Esophagus squamous epithelium (tissue), 5 donors: ENCODE measurements around the gene DCAF10. TPM values are rescaled to one million over a fixed set of nuclear protein-coding genes. Genes with fewer than 3 reads are reported as not detected.
"Not testable (repeated sequence)": the region's sequence is repeated elsewhere in the genome, so short reads cannot be mapped to it uniquely, and the experiment has no call there.

Experiments used
- DNase-seq: peaks from one replicate; lab custom pipeline; 2025; lab: John Stamatoyannopoulos, UW
- H3K27ac ChIP-seq, 4 donors: fragments of 200-600 bp; sonication (generic); one replicate each; pipeline ENCODE4 v1.5.1; 2016 to 2019; ENCODE audit warnings: mild to moderate bottlenecking in 1 of 4
- H3K27me3 ChIP-seq, 4 donors: fragments of 200-600 bp; sonication (generic); 1 replicate in 3 of 4; 2 replicates in 1 of 4; pipeline versions ENCODE4 v1.5.1 to v1.6.0; 2017 to 2021; ENCODE audit warnings: antibody characterized with exemption in 1 of 4
- H3K36me3 ChIP-seq, 3 donors: fragments of 200-600 bp; sonication (generic); one replicate each; pipeline ENCODE4 v1.5.1; 2016 to 2019
- H3K4me1 ChIP-seq, 3 donors: fragments of 200-600 bp; sonication (generic); one replicate each; pipeline ENCODE4 v1.5.1; 2017 to 2019
- H3K4me3 ChIP-seq, 4 donors: fragments of 200-600 bp; sonication (generic); 1 replicate in 3 of 4; 2 replicates in 1 of 4; pipeline ENCODE4 v1.5.1; 2016 to 2019; ENCODE audit warnings: mild to moderate bottlenecking in 2 of 4, moderate library complexity in 1 of 4
- H3K9me3 ChIP-seq, 3 donors: fragments of 200-600 bp; sonication (generic); one replicate each; pipeline ENCODE4 v1.5.1; 2016 to 2019
- CTCF ChIP-seq, 6 experiments: fragments of 450-650 bp in 4 of 6; fragments of 200-600 bp in 2 of 6; sonication (generic) in 2 of 6; IDR thresholded peaks; one replicate each; pipeline ENCODE4 v1.5.1; 2016 to 2019; ENCODE audit warnings: antibody characterized with exemption in 6 of 6, mild to moderate bottlenecking in 4 of 6, moderate library complexity in 4 of 6
- POLR2A ChIP-seq, 4 donors: fragments of 450-650 bp; IDR thresholded peaks; one replicate each; pipeline ENCODE4 v1.6.1; 2017; ENCODE audit warnings: antibody characterized with exemption in 4 of 4, mild to moderate bottlenecking in 4 of 4, moderate library complexity in 3 of 4
- WGBS, 2 donors: methylation state at CpG; one replicate each; pipeline ENCODE4 v1.1.5; 2018; 5-methylcytosine and 5-hydroxymethylcytosine counted together
- intact Hi-C: fragments of 100-400 bp; cut with DNase I; formaldehyde crosslinking; loops from one replicate; pipeline ENCODE4 v1.15.0; 2022
- total RNA-seq, 4 donors: library from RNA; depleted of rRNA; stranded (reverse); fragments of >200 nt; gene quantifications; one replicate each; pipeline ENCODE4 v1.1.0, GENCODE V29; 2016
- donor health status: DM: yes; HTN: yes; CAD: no.

The DCAF10 gene
- total RNA-seq, 4 donors from 2014 or later = 12.0 to 22.9 (median 17.6) TPM

DNA sequence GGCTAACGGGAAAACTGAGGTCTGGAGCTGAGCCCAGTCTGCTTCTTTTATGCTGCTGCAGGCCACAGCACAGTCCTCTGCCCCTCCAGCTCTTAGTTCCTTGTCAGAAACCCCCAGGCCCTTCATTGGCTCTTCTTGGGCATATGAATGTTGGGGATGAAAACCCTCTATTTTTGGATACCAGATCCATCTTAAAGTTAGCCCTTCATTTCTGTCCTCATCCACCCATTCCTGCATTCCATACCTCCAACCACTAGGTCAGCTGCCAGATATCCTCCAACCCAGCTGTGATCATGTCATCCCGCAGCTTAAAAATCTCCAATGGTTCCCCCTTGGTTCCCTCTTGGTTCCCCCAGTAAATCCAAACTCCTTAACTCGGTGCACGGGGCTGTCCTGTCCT is 105.2 kb downstream of the DCAF10 start:
- intact Hi-C loops = loop anchor here (10.0 kb wide), 1 partner anchor 311 kb away; the partner anchor contains the start of gene TOMM5
- Histone ChIP-seq H3K9me3 (no peaks in the 10 kb centered on the region), H3K4me1 (peaks cover 7 to 33% (median 15%) of the 10 kb centered on the region in 3 donors), H3K27me3 (no peaks in the 10 kb centered on the region), H3K27ac (no peak overlapping the region), H3K36me3 (no peaks in the 10 kb centered on the region), H3K4me3 (no peak overlapping the region)
- TF ChIP-seq POLR2A (IDR thresholded peaks at IDR 0.05) (no peak), CTCF (IDR thresholded peaks at IDR 0.05) (no peak)
- no peak for DNase-seq
- 80 to 84% methylated on average over 4 of the region's 4 CpGs for WGBS, 2 donors

DNA sequence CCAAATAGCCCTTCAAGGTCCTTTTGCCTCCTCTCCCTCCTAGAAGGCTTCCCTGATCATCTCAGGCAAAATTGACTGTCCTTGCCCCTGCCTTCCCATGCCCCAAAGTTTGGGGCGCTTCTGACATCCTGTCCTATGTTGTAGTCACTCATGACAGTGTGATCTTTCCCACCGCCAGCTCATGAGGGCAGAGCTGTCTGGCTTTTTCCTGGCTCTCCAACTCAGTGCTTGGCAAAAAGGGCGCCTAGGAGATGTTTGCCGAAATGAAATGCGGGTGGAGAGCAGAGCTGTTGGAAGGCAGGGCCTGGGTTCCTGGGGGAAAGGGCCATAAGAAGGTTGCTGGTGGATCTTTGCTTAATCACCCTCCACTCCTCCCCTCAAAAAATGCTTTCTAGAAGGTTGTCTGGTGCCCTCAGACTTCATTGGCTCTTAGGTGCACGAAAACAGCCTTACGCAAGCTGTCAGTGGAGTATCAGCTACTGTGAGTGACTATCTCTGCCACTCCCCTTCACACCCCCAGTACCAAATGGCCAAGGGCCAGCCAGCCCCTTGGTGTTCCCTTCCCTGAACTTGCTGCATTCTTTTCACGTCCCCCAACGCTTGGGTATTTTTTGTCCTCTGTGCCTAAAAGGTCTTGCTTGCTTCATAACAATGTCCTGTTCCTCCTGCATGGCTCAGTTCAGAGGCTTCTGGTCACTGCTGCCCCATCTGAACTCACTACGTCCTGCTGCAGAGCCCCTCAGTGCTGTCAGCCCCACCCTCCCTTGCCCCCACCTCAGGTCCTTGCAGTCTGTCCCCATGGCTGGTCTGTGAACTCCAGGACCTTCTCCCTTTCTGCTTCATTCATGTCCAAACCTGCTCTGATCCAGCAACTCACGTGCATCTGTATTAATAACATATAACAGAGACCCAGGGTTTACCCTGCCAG is 106.0 kb downstream of the DCAF10 start:
- H3K27me3 ChIP-seq = no peaks in the 10 kb centered on the region
- H3K27ac ChIP-seq = no peak overlapping the region
- peaks cover 7 to 31% (median 15%) of the 10 kb centered on the region in 3 donors for H3K4me1 ChIP-seq
- no peak for TF ChIP-seq POLR2A (IDR thresholded peaks at IDR 0.05)
- TF ChIP-seq CTCF (IDR thresholded peaks at IDR 0.05) = no peak
- H3K36me3 ChIP-seq = no peaks in the 10 kb centered on the region
- WGBS, 2 donors = 72 to 80% methylated on average over 8 to 11 of the region's 11 CpGs
- DNase-seq = no peak
- no peak overlapping the region for H3K4me3 ChIP-seq
- intact Hi-C loops = loop anchor here (10.0 kb wide), 1 partner anchor 312 kb away; the partner anchor contains the start of gene TOMM5
- no peaks in the 10 kb centered on the region for H3K9me3 ChIP-seq

DNA sequence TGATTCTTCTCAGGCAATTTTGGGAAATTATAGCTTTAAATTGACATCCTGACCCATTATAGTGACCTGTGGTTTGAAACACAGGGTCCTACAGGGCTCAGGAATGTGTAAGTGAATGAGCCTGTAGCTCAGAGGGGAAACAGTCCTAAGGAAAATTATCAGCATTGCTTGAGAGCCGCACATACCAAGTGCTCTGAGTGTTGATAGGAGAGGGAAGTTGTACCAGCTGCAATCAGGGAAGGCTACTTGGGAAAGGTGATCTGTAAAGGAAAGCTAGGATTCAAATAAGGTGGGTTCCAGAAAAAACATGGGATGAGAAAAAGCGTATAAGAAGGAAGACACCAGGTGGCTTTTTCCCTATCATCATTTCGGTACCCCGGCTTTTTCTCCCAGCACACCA is 107.7 kb downstream of the DCAF10 start:
- H3K4me3 ChIP-seq = no peak overlapping the region
- no peak for TF ChIP-seq POLR2A (IDR thresholded peaks at IDR 0.05)
- no peak for TF ChIP-seq CTCF (IDR thresholded peaks at IDR 0.05)

GRCh38 chr9:37908698-37909186 is 108.1 kb downstream of the DCAF10 start:
- Histone ChIP-seq H3K9me3 (no peaks in the 10 kb centered on the region), H3K4me3 (no peak overlapping the region), H3K36me3 (no peaks in the 10 kb centered on the region), H3K4me1 (peaks cover 0 to 17% (median 8%) of the 10 kb centered on the region in 3 donors), H3K27ac (no peak overlapping the region), H3K27me3 (no peaks in the 10 kb centered on the region)
- WGBS, 2 donors = 57 to 63% methylated on average over 3 to 4 of the region's 4 CpGs
- no peak for TF ChIP-seq POLR2A (IDR thresholded peaks at IDR 0.05)
- TF ChIP-seq CTCF (IDR thresholded peaks at IDR 0.05) = no peak
- intact Hi-C loops = loop anchor here (10.0 kb wide), 1 partner anchor 314 kb away; the partner anchor contains the start of gene TOMM5
- DNase-seq = no peak

More for the DNA sequence above, 107.7 kb downstream of the DCAF10 start:
- Histone ChIP-seq H3K36me3 (no peaks in the 10 kb centered on the region), H3K27me3 (no peaks in the 10 kb centered on the region), H3K9me3 (no peaks in the 10 kb centered on the region), H3K4me1 (peaks cover under 1 to 15% (median 8%) of the 10 kb centered on the region in 3 donors), H3K27ac (no peak overlapping the region)
- 70 to 93% methylated on average over 4 of the region's 4 CpGs for WGBS, 2 donors
- intact Hi-C loops = loop anchor here (10.0 kb wide), 1 partner anchor 313 kb away; the partner anchor contains the start of gene TOMM5
- no peak for DNase-seq

DNA sequence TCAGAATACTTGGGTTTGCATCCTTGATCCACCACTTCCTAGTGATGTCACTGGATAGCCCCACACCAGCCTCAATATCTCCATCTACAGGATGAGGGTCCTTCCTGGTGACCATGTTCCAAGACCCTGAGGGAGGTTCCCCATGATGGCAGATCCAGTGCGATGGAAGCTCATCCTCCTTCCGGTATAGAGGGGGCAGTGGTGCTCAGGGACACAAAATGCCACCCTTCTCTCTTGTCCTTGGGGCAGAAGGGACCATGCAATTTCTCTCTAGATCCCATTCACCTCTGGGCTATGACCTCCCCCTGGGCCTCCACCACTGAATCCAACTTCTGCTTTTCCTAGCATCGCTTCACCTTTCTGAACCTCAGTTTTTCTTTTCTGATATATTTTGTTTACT is 108.7 kb downstream of the DCAF10 start:
- H3K9me3 ChIP-seq = no peaks in the 10 kb centered on the region
- H3K4me1 ChIP-seq = peaks cover 0 to 22% (median 8%) of the 10 kb centered on the region in 3 donors
- no peak overlapping the region for H3K4me3 ChIP-seq
- no peak overlapping the region for H3K27ac ChIP-seq
- no peaks in the 10 kb centered on the region for H3K27me3 ChIP-seq
- H3K36me3 ChIP-seq = no peaks in the 10 kb centered on the region
- 89 to 90% methylated on average over 3 of the region's 3 CpGs for WGBS, 2 donors
- DNase-seq = no peak
- TF ChIP-seq CTCF (IDR thresholded peaks at IDR 0.05) = no peak
- no peak for TF ChIP-seq POLR2A (IDR thresholded peaks at IDR 0.05)
- intact Hi-C loops = loop anchor here (10.0 kb wide), 1 partner anchor 315 kb away; the partner anchor contains the start of gene TOMM5

GRCh38 chr9:37909836-37910235 is 109.2 kb downstream of the DCAF10 start:
- H3K4me1 ChIP-seq = peaks cover 0 to 17% (median 3%) of the 10 kb centered on the region in 3 donors
- intact Hi-C loops = loop anchor here (10.0 kb wide), 1 partner anchor 315 kb away; the partner anchor contains the start of gene TOMM5
- not testable (repeated sequence) for H3K4me3 ChIP-seq, H3K27me3 ChIP-seq, H3K27ac ChIP-seq, DNase-seq, H3K9me3 ChIP-seq, H3K36me3 ChIP-seq
- 60 to 79% methylated on average over 2 to 5 of the region's 5 CpGs for WGBS, 2 donors
